NCI-H2107 treated with DMSO at 0.1 percent for 48 hours (cell line): ENCODE measurements around the gene ZFHX3.

Experiments used
- DNase-seq: peaks from one replicate; lab custom pipeline; 2025; ENCODE audit not compliant: unreplicated experiment; lab: John Stamatoyannopoulos, UW

ZFHX3 gene

GRCh38 chr16:73068541-73069401 is 20.8 kb upstream of the ZFHX3 start:
- DNase-seq, result peak; percentile 84

GRCh38 chr16:73067671-73068540 is 20.0 kb upstream of the ZFHX3 start:
- DNase-seq, result no peak

- DNase-seq, result no peak
Measured at GRCh38 chr16:73066927-73067670, 19.2 kb upstream of the ZFHX3 start.

GRCh38 chr16:73066331-73066926 is 18.5 kb upstream of the ZFHX3 start:
- no peak for DNase-seq

GRCh38 chr16:73065632-73066330 is 17.9 kb upstream of the ZFHX3 start:
- DNase-seq, result no peak

GRCh38 chr16:73064994-73065545 is 17.1 kb upstream of the ZFHX3 start:
- DNase-seq, result no peak

- no peak for DNase-seq
Measured at GRCh38 chr16:73064212-73064993, 16.5 kb upstream of the ZFHX3 start.

- DNase-seq, result no peak
Measured at GRCh38 chr16:73063854-73064211, 15.9 kb upstream of the ZFHX3 start.

- no peak for DNase-seq
Measured at GRCh38 chr16:73062743-73063733, 15.1 kb upstream of the ZFHX3 start.

- no peak for DNase-seq
Measured at GRCh38 chr16:73062001-73062616, 14.2 kb upstream of the ZFHX3 start.

- DNase-seq, result no peak
Measured at GRCh38 chr16:73060892-73061490, 13.1 kb upstream of the ZFHX3 start.

GRCh38 chr16:73059779-73060615 is 12.1 kb upstream of the ZFHX3 start:
- peak; percentile 43 for DNase-seq

- DNase-seq, result peak; percentile 65
Measured at GRCh38 chr16:73058616-73059409, 10.9 kb upstream of the ZFHX3 start.

- DNase-seq, result no peak
Measured at GRCh38 chr16:73058221-73058615, 10.3 kb upstream of the ZFHX3 start.
